ENCODE measurements around the gene TRIP12. TPM values are rescaled to one million over a fixed set of nuclear protein-coding genes. Genes with fewer than 3 reads are reported as not detected.

Gene TRIP12
- total RNA-seq, 1 experiment from 2014 or later: 175 TPM

DNA sequence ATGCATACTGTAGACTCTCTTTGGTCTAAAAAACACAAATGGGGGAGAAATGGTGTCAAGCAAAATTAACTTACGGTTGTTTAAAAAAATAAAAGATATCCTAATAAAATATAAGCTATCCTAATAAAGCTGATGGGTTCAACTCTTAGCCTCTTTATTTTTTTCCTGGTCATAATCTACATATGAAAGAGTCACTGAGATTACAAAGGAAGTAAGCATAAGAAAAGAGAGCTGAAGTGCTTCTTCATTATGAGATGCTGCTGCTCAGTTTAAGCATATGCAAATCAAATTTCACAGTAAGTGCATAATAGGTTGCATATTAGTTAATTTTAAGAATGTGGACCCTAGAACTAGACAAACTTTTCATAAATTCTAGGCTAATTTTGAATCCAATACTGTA lies 147.6 kb downstream of the TRIP12 start (continued):
- no peak for TF ChIP-seq ZBTB33 (IDR thresholded peaks at IDR 0.05; ENCODE audit: extremely low read depth, insufficient replicate concordance, low read length)
- no peak for TF ChIP-seq TCF7L2 (IDR thresholded peaks at IDR 0.05; ENCODE audit: borderline replicate concordance, extremely low read depth, insufficient read depth, insufficient read length)
- TF ChIP-seq, protein P1, sequence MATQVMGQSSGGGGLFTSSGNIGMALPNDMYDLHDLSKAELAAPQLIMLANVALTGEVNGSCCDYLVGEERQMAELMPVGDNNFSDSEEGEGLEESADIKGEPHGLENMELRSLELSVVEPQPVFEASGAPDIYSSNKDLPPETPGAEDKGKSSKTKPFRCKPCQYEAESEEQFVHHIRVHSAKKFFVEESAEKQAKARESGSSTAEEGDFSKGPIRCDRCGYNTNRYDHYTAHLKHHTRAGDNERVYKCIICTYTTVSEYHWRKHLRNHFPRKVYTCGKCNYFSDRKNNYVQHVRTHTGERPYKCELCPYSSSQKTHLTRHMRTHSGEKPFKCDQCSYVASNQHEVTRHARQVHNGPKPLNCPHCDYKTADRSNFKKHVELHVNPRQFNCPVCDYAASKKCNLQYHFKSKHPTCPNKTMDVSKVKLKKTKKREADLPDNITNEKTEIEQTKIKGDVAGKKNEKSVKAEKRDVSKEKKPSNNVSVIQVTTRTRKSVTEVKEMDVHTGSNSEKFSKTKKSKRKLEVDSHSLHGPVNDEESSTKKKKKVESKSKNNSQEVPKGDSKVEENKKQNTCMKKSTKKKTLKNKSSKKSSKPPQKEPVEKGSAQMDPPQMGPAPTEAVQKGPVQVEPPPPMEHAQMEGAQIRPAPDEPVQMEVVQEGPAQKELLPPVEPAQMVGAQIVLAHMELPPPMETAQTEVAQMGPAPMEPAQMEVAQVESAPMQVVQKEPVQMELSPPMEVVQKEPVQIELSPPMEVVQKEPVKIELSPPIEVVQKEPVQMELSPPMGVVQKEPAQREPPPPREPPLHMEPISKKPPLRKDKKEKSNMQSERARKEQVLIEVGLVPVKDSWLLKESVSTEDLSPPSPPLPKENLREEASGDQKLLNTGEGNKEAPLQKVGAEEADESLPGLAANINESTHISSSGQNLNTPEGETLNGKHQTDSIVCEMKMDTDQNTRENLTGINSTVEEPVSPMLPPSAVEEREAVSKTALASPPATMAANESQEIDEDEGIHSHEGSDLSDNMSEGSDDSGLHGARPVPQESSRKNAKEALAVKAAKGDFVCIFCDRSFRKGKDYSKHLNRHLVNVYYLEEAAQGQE (IDR thresholded peaks at IDR 0.05; ENCODE audit: low read depth): no peak
- TF ChIP-seq ELF1 (IDR thresholded peaks at IDR 0.05; ENCODE audit: borderline replicate concordance, low read depth): no peak
- TF ChIP-seq SIN3A (IDR thresholded peaks at IDR 0.05; ENCODE audit: low read depth): no peak
- TF ChIP-seq, protein P2, sequence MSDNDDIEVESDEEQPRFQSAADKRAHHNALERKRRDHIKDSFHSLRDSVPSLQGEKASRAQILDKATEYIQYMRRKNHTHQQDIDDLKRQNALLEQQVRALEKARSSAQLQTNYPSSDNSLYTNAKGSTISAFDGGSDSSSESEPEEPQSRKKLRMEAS (IDR thresholded peaks at IDR 0.05): no peak
- TF ChIP-seq RAD21 (IDR thresholded peaks at IDR 0.05; ENCODE audit: low read depth): no peak
- no peak for TF ChIP-seq CEBPB (IDR thresholded peaks at IDR 0.05; ENCODE audit: low read depth)

GRCh38 chr2:229768235-229768634 lies 153.6 kb downstream of the TRIP12 start:
- DNase-seq (ENCODE audit: low read depth, low spot score): no peak
- RAD21 ChIA-PET (ENCODE audit: low non-redundant PET in 1 of 2, low total read pairs in 2 of 2, uncharacterized antibody in 2 of 2, unreplicated experiment in 2 of 2): no interaction called here
- TF ChIP-seq EGR1 (IDR thresholded peaks at IDR 0.05; ENCODE audit: low read depth) (no peak), SRF (IDR thresholded peaks at IDR 0.05; ENCODE audit: low read depth) (no peak), JUND (IDR thresholded peaks at IDR 0.05) (no peak), SP1 (IDR thresholded peaks at IDR 0.05; ENCODE audit: low read depth) (no peak), SIN3A (IDR thresholded peaks at IDR 0.05; ENCODE audit: low read depth) (no peak), FOSL1 (IDR thresholded peaks at IDR 0.05; ENCODE audit: low read depth) (no peak), CBX3 (IDR thresholded peaks at IDR 0.05; ENCODE audit: low read depth) (no peak), CTCF (IDR thresholded peaks at IDR 0.05 in 2 of 3, conservative IDR thresholded peaks at IDR 0.05 in 1 of 3; ENCODE audit: borderline replicate concordance in 1 of 3, insufficient read depth in 1 of 3, low read depth in 2 of 3, low read length in 2 of 3) (no peak), EZH2 (IDR thresholded peaks at IDR 0.05) (no peak)
- TF ChIP-seq, protein P2 (IDR thresholded peaks at IDR 0.05): no peak

More at GRCh38 chr2:229768235-229768634, 153.6 kb downstream of the TRIP12 start:
- intact Hi-C loops (cut with micrococcal nuclease): no loop called here
- H3K79me2 ChIP-seq (ENCODE audit: insufficient read depth, low read length): no peaks in the 10 kb centered on the region
- no peak overlapping the region for H2AFZ ChIP-seq (ENCODE audit: low read depth, low read length, poor library complexity, severe bottlenecking)
- H3K9ac ChIP-seq (ENCODE audit: low read length): no peak overlapping the region
- no peaks in the 10 kb centered on the region for H3K9me2 ChIP-seq (ENCODE audit: insufficient read depth)
- H4K20me1 ChIP-seq (ENCODE audit: insufficient read depth): no peaks in the 10 kb centered on the region
- no peak overlapping the region for H3K4me3 ChIP-seq (replicated peaks in 1 of 2; ENCODE audit: low read depth in 1 of 2, low read length in 2 of 2)
- H3K27me3 ChIP-seq (ENCODE audit: insufficient read depth, low read length): no peaks in the 10 kb centered on the region
- no peak for ATAC-seq
- ChIA-PET POLR2A (no interaction called here), CTCF (no interaction called here)
- BruUV-seq (replicated peaks): no TSS peak
- H3K4me1 ChIP-seq (ENCODE audit: control insufficient read depth in 1 of 2, insufficient read depth in 2 of 2, low read length in 2 of 2): no peaks in the 10 kb centered on the region
- no peak overlapping the region for H3K4me2 ChIP-seq (ENCODE audit: low read length)
- H3K36me3 ChIP-seq (ENCODE audit: control insufficient read depth in 1 of 2, insufficient read depth in 2 of 2, low read length in 2 of 2): peaks cover 15 to 30% of the 10 kb centered on the region in 2 experiments
- no peaks in the 10 kb centered on the region for H3K9me3 ChIP-seq (ENCODE audit: control insufficient read depth in 1 of 2, insufficient read depth in 1 of 2, low read depth in 1 of 2, low read length in 2 of 2)
- no peak overlapping the region for H3K27ac ChIP-seq (ENCODE audit: low read depth, low read length)
